Measurements from ENCODE around the gene AFDN.
"Not testable (repeated sequence)": the region's sequence is repeated elsewhere in the genome, so short reads cannot be mapped to it uniquely, and the experiment has no call there.

AFDN gene

DNA sequence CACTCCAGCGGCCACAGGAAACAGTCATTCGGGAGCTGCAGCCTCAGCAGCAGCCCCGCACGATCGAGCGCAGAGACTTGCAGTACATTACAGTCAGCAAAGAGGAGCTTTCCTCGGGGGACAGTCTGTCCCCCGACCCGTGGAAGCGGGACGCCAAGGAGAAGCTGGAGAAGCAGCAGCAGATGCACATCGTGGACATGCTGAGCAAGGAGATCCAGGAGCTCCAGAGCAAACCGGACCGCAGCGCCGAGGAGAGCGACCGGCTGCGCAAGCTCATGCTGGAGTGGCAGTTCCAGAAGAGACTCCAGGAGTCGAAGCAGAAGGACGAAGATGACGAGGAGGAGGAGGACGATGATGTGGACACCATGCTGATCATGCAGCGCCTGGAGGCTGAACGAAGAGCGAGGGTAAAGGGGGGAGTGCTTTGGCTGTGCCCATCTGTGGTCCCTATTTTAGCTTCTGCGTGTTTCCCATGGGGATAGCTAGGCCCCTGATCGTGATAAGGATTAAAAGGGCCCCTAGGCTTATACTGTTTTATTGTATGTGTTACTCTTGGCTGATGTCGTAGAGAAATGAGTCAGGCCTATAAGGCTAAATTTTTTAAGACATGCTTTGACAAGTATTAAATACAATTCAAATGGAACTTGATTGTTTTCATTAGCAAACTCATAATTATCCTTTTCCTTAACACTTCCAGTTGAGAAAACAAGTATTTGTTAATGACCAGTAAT is 125.2 kb downstream of the AFDN start:
- DNase-seq (ENCODE audit: low spot score): no peak

- no peak for DNase-seq (ENCODE audit: low spot score)
Measured at GRCh38 chr6:167952512-167952859, 125.8 kb downstream of the AFDN start.

DNA sequence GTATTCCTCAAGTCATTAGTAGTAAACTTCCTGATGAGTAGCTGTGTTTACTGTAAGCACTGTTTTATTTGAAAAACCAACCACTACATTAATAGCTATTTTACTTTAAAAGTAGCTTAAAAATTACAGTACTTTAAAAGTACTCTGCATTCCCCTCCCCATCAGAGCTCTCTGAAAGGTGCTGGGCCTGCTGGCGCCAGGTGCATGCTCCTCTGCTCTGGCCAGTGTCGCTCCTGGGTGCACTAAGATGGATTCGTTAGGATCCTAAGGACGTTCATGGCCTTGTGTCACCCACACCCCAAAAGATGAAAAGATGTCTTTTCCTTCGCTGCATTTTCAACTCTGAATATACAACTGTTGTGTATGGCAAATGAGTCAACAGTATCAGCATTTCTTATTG is 126.8 kb downstream of the AFDN start:
- DNase-seq (ENCODE audit: low spot score): no peak

- DNase-seq (ENCODE audit: low spot score): no peak
Measured at GRCh38 chr6:167954151-167954550, 127.4 kb downstream of the AFDN start.

GRCh38 chr6:167956491-167956890 is 129.8 kb downstream of the AFDN start:
- no peak for DNase-seq (ENCODE audit: low spot score)

GRCh38 chr6:167956983-167957492 is 130.3 kb downstream of the AFDN start:
- DNase-seq (ENCODE audit: low spot score): no peak

GRCh38 chr6:167957626-167958025 is 130.9 kb downstream of the AFDN start:
- DNase-seq (ENCODE audit: low spot score): no peak

GRCh38 chr6:167960579-167960978 is 133.9 kb downstream of the AFDN start:
- no peak for DNase-seq (ENCODE audit: low spot score)

DNA sequence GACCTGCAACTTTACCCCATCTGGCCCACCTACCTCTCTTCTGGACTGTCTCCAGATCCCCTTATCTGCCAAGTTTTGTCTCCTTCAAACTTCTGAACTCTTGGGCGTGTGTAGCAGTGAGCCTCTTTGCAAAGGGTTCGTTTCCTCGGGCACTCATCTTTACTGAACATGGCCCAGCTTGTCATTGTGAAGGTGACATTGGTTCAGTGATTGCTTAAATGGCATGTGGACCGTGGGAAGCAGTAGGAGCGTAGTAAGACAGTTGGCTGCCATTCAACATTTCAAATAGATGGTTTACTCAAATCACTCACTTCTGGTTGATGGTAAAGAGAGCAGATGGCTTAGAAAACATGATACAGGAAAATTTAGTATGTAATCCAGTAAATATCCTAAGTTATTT is 136.0 kb downstream of the AFDN start:
- no peak for DNase-seq (ENCODE audit: low spot score)

DNA sequence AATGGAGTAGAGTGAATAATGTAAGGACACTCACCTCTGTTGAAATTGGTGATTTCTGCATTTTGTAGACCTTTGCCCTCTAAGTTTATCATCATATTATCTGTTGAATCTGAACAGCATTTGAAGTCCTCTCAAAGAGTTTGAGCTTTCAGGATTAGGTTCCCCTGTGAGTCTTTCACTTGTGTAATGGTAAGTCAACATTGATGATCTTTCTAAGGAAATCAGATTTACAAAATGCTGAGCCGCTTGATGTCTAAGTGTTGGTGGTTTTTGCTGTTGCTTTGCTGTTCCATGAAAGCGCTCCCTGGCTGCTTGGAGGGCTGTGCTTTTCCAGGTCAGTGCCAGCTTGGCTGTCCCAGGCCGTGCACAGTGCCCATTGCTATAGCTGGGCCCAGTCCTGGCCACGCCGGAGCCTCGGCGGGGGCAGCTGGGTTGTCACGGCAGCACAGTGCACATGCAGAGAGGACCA is 136.9 kb downstream of the AFDN start:
- DNase-seq (ENCODE audit: low spot score): no peak

DNA sequence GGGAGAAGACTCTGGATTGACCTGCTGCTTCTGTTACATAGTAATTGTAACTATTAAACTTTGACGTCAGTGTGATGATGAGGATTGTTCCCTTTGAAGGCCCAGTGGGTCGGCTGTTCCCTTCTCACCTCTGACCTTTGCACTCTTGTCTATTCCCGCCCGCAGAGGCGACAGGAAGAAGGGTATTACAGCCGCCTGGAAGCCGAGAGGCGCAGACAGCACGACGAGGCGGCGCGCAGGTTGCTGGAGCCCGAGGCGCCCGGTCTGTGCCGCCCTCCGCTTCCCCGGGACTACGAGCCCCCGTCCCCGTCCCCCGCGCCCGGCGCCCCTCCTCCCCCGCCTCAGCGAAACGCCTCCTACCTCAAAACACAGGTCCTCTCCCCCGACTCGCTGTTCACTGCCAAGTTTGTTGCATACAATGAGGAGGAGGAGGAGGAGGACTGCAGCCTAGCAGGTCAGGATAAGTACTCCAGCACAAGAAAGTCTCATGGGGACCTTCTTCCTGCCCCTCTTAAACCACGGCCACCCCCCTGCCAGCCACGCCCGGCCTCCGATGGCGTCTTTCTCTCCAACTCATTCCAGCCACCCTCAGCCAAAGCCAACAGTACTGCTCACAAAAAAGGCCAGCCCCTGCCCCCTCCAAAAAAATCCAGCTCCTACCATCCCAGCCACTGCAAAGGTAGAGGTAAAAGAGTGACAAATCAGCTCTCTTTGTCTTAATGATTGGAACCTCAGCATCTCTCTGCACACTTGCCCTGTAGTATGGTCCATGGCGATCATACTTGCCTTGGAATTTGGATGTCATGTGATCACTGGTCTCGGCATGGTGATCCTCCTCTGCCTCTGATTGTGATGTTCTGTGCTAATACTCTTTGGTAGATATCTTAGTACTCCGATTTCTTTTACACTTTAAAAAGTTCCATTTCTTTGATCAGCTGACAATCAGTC is 139.2 kb downstream of the AFDN start:
- no peak for DNase-seq (ENCODE audit: low spot score)

DNA sequence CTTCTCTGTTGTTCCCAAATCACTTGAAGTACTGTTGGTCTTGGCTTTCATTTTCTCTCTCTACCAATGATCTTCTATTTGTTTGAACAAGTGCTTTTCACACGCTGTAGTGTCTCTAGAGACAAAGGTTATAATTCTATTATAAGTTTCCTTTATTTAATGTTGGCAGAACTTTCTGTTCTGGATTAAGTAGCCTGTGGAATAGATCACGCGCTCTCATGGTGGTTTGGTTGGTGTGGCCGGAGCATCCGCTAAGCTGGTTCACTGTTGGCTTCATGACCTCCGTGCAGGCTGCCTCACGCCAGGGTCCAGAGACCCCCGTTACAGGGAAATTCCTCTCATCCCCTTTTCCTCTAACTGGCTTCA is 139.8 kb downstream of the AFDN start:
- DNase-seq (ENCODE audit: low spot score): no peak

GRCh38 chr6:167968091-167968490 is 141.4 kb downstream of the AFDN start:
- peak; percentile 81 for DNase-seq (ENCODE audit: low spot score)

DNA sequence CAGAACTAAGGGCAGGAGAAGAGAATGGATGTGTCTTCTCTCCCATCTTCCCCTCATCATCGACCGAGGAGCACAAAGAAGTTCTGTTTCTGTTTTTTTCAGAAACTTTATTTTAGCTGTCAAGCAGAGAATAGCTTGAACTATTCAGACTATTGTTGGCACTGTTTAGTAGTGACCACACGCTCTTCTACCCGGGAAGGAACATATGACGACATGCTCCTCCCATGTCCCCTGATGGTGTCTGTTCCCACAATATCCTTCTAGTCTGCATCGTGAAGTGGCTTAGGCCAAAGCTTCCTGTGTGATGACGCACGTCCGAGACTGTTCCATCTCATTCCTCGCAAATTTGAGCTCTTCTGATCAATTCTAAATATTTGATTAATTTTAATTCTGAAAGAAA is 143.5 kb downstream of the AFDN start:
- no peak for DNase-seq (ENCODE audit: low spot score)

- DNase-seq (ENCODE audit: low spot score): no peak
Measured at GRCh38 chr6:167972193-167972592, 145.5 kb downstream of the AFDN start.

GRCh38 chr6:167973148-167973885 is 146.6 kb downstream of the AFDN start:
- DNase-seq (ENCODE audit: low spot score): no peak

- no peak for DNase-seq (ENCODE audit: low spot score)
Measured at GRCh38 chr6:167974640-167975344, 148.1 kb downstream of the AFDN start.

DNA sequence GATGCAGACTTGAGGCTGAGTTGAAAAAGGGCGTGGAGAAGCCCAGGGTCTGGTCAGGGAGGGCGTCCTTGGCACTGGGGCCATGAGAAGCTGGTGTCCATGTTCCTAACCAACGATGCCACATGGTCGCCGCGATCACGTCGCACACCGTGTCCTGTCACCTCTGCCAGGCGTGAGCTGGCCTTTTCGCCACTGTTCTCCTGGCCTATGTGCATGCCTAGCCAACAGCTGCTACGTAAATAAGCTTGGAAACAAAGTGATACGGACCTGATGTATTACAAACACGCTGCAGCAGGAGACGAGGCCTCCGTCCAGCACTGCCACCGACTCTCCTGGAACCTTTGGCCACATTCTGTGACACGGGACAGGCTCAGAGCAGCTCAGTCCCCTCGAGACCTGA is 148.7 kb downstream of the AFDN start:
- DNase-seq (ENCODE audit: low spot score): no peak

DNA sequence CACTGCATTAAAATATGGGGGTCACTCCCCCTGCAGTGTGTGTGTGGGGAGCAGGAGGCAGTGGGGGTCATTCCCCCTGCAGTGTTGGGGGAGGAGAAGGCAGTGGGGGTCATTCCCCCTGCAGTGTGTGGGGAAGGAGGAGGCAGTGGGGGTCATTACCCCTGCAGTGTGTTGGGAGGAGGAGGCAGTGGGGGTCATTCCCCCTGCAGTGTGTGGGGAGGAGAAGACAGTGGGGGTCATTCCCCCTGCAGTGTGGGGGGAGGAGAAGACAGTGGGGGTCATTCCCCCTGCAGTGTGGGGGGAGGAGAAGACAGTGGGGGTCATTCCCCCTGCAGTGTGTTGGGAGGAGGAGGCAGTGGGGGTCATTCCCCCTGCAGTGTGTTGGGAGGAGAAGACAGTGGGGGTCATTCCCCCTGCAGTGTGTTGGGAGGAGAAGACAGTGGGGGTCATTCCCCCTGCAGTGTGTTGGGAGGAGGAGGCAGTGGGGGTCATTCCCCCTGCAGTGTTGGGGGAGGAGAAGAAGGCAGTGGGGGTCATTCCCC is 149.5 kb downstream of the AFDN start:
- not testable (repeated sequence) for DNase-seq (ENCODE audit: low spot score)

GRCh38 chr6:167976708-167977107 is 150.0 kb downstream of the AFDN start:
- no peak for DNase-seq (ENCODE audit: low spot score)

- DNase-seq (ENCODE audit: low spot score): peak; percentile 77
Measured at GRCh38 chr6:167977717-167978467, 151.2 kb downstream of the AFDN start.

Data from HuH-7 (cell line).